GM12874 (cell line): ENCODE data around the gene CHPT1.

Experiments
- TF ChIP-seq, protein P1 (sequence below): IDR thresholded peaks from 2 replicates; pipeline ENCODE4 v1.5.1; 2011; ENCODE audit warnings: low read depth, mild to moderate bottlenecking, control low read depth, low read length, moderate library complexity; ENCODE audit not compliant: insufficient read depth

CHPT1 gene

DNA sequence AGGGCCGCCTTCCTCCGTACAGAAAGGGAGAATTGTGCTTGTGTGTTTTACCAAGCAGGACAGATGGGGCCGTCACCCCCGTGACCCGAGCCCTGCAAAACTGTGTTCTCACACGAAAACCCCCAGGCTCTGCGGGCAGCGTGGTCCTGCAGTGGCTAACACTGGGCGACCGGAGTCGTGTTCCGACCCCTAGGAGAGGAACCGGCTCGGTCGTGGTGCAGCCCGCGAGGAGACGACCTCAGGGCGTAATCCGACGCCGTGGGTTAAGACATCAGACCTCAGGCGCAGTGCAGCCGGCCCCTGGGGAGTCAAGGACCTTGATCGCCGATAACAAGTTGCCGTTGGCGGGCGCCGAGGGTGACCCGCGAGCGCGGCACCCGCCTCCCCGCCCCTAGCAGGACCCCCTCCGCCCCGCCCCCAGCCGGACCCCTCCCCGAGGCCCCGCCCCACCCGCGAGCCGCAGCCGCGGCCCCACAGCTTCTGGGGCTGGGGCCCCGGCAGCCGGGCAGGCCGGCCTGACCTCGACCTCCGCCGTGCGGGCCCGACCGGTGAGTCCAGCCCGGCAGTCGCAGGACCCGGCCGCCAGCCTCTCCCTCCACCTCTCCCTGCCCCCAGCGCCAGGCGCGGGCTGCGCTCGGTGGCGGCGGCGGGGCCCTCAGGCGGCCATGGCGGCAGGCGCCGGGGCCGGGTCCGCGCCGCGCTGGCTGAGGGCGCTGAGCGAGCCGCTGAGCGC is at the start of gene CHPT1:
Gene CHPT1 (plus strand): TSS at position 444 of the 733 bp plus-strand sequence. CDS start 222 bp downstream, at position 666.
- TF ChIP-seq, protein P1, sequence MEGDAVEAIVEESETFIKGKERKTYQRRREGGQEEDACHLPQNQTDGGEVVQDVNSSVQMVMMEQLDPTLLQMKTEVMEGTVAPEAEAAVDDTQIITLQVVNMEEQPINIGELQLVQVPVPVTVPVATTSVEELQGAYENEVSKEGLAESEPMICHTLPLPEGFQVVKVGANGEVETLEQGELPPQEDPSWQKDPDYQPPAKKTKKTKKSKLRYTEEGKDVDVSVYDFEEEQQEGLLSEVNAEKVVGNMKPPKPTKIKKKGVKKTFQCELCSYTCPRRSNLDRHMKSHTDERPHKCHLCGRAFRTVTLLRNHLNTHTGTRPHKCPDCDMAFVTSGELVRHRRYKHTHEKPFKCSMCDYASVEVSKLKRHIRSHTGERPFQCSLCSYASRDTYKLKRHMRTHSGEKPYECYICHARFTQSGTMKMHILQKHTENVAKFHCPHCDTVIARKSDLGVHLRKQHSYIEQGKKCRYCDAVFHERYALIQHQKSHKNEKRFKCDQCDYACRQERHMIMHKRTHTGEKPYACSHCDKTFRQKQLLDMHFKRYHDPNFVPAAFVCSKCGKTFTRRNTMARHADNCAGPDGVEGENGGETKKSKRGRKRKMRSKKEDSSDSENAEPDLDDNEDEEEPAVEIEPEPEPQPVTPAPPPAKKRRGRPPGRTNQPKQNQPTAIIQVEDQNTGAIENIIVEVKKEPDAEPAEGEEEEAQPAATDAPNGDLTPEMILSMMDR, result no peak

DNA sequence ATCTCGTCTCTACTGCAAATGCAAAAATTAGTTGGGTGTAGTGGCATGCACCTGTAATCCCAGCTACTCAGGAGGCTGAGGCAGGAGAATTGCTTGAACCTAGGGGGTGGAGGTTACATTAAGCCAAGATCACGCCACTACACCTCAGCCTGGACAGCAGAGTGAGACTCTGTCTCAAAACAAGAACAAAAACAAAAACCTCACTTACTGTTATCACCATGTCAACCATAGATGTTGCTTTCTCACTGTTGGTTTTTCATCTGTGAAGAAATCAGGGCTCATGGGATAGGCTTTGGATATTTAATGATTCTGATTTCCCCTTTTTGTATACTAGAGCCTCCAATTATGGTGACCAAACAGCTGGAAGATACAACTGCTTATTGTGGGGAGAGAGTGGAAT is 49.7 kb upstream of the CHPT1 start:
- TF ChIP-seq, protein P1, result no peak

DNA sequence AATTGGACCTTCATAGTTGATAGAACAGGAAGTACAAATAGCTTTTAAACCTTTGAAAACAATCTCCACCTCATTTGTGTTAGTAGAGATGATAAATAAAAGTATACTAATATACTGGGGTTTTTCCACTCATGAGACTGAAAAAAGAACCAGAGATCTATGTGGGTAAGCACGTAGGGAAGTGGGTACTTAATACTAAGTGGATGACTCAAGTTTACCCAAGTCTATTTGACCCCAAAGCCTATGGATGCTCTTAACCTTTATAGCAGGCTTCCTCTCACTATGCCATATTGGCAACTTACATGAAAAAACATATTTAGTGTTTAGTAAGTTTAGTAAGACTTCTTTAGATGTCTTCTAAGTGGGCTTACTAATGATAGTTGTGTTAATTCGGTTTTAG is 49.2 kb upstream of the CHPT1 start:
- TF ChIP-seq, protein P1, result no peak

DNA sequence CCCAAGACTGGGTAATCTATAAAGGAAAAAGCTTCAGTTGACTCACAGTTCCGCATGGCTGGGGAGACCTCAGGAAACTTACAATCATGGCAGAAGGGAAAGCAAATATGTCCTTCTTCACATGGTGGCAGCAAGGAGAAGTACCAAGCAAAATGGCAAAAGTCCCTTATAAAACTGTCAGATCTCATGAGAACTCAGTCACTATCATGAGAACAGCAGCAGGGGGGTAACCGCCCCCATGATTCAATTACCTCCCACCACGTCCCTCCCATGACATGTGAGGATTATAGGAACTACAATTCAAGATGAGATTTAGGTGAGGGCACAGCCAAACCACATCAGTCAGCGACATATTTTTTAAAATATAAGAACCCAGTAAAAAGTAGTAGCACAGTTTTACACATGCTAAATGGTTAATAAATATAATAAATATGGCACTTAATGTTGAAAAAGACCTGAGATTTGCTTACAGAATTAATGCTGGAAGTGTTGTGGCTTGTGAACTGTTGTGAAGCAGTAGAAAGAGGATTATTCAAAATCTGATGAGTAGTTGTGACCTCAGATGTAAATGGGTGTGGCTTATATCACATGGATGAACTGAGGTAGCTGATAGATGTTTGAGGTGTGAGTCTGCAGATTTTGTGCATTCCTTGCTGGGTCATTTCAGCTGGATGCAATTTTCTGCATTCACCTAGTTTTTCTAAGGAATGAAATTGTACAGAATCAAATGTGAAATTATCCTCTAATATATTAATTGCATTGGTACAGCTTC is 46.9 kb upstream of the CHPT1 start:
- TF ChIP-seq, protein P1, result no peak

DNA sequence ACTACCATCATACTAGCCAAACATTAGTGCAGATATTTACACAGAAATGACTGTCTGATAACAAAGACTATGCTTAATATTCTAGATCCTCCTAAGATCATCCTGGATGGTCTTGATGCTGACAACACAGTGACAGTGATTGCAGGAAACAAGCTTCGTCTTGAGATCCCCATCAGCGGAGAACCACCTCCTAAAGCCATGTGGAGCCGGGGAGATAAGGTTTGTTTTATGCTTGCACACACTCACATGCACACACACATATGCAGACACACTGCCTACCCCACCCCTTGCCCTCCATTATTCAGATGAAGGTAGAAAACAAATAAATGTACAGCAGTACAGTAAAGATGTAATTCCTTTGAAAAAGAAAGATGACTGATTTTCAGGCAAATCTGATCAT is 44.4 kb upstream of the CHPT1 start:
- TF ChIP-seq, protein P1, result no peak

DNA sequence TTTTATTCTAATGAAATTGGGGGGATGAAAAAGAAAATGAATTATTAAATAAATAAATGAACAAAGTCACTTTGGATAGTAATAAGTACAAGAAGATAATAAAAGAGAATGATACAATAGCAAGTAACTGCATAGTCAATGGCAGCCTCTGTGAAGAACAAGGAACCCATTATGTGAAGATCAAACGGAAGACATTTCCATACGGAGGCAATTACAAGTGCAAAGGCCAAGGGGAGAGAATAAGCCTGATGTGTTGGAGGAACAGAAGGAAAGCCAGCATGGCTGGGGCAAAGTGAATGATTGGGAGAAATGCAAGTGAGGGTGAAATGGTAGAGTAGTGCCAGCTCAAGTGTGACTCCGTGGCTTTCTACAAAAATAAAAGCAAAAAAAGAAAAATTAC is 43.9 kb upstream of the CHPT1 start:
- TF ChIP-seq, protein P1, result no peak

DNA sequence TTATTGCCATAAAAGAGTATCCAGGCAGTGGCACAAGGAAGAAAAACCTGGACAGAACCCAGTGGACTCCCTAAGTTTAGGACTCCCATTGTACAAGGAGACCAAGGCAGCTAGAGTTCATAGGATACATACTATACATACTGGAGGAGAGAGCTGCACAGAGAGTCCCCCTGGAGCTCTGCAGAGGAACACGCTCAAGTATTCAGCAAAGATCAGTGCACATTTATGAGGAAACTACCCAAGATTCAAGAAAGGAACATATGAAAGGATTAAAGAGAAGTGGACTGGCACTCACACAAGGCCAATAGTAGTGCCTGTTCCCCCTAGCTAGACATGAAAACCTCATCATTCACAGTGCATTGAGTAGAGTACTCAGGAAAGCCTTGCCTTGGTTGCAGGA is 43.0 kb upstream of the CHPT1 start:
- TF ChIP-seq, protein P1, result no peak
